Activated T-cell treated with anti-CD3 and anti-CD28 coated beads, Interleukin-2, amount 50 U/mL, for 72 hours (primary cell): ENCODE results near the gene FAM9C. TPM values are rescaled to one million over a fixed set of nuclear protein-coding genes. Genes with fewer than 3 reads are reported as not detected.
A peak's percentile ranks its signal among the peaks of the same experiment; 100 is the strongest.

Experiments used
- ATAC-seq, 2 donors: fragments of 150-1000 bp; cut with Tn5 transposase; replicated peaks in 1 of 2; 2 replicates each; pipeline ENCODE4 v1.10.0; 2021; ENCODE audit warnings: moderate library complexity in 2 of 2, mild to moderate bottlenecking in 1 of 2
- DNase-seq, 2 donors: peaks; one replicate each; pipeline ENCODE4 v3.0.0; 2021 to 2022; ENCODE audit warnings: mixed read lengths in 1 of 2
- H3K27ac Mint-ChIP-seq: one replicate; pipeline ENCODE4 v1.8.0; 2022; ENCODE audit warnings: mild to moderate bottlenecking, moderate library complexity, mixed read lengths
- H3K27me3 Mint-ChIP-seq: one replicate; pipeline ENCODE4 v1.8.0; 2022; ENCODE audit warnings: low read depth, mixed read lengths
- H3K36me3 Mint-ChIP-seq, 2 donors: one replicate each; pipeline ENCODE4 v1.8.0; 2022; ENCODE audit warnings: mixed read lengths in 2 of 2, mild to moderate bottlenecking in 1 of 2; ENCODE audit not compliant: insufficient read depth in 2 of 2
- H3K4me1 Mint-ChIP-seq: one replicate; pipeline ENCODE4 v1.8.0; 2022; ENCODE audit warnings: low read depth, mixed read lengths
- H3K4me3 Mint-ChIP-seq, 2 donors: one replicate each; pipeline ENCODE4 v1.8.0; 2022; ENCODE audit warnings: mild to moderate bottlenecking in 2 of 2, mixed read lengths in 2 of 2, moderate library complexity in 2 of 2
- H3K9me3 Mint-ChIP-seq, 2 donors: one replicate each; pipeline ENCODE4 v1.8.0; 2022; ENCODE audit warnings: mixed read lengths in 2 of 2
- total RNA-seq, 2 donors: library from RNA; stranded (reverse); gene quantifications; one replicate each; pipeline ENCODE4 v1.2.3, GENCODE V29; 2022

The FAM9C gene
- total RNA-seq, 2 donors from 2014 or later: 0.09 TPM; not detected in 1

DNA sequence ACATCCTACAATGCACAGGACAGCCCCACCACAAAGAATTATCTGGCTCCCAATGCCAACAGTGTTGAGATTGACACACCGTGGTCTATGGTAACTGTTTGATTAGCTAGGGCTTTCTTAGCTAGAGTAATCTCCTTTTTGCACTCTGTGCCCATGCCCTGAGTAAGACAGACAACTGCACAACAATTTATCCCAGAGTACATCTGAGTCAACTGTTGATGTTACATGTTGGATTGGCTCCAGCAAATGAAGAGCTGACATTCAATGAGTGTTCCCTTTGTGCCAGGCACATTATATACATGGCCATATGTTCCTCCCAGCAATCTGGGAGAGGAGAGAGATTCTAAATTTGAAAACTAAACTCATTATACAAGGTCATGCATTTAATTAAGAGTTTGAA is 3.9 kb upstream of the FAM9C start:
- ATAC-seq: peak in 1 of 2 donors; percentile 35
- DNase-seq: no peak
- Mint-ChIP-seq H3K9me3 (peaks cover 0 to 6% of the 10 kb centered on the region in 2 donors), H3K27me3 (no peaks in the 10 kb centered on the region), H3K36me3 (peaks cover 3 to 5% of the 10 kb centered on the region in 2 donors), H3K27ac (peak overlapping the region; percentile 70), H3K4me1 (peaks cover 52% of the 10 kb centered on the region), H3K4me3 (peak overlapping the region; percentile 12 to 69)

DNA sequence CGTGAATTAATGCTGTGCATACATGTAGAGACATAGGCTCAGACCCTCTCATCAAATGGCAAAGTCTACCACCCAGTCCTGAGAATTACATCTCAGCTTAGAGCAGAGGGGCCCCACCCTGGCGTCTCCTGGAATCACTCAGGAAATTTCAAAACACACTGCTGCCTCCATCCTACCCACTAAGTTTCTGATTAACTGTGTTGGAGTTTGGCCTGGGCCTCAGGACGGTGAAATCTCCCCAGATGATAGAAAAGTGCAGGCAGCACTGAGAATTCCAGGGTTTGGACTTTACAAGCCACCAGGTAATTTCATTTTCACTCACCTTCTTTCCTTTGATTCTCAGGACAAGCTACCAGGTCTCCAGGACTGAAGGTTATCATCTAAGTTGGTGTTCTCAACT is 3.3 kb upstream of the FAM9C start:
- no peak for DNase-seq
- no peak for ATAC-seq
- Mint-ChIP-seq H3K27me3 (no peaks in the 10 kb centered on the region), H3K27ac (no peak overlapping the region), H3K9me3 (peaks cover 0 to 6% of the 10 kb centered on the region in 2 donors), H3K4me3 (peak overlapping the region; percentile 17 to 69), H3K4me1 (peaks cover 47% of the 10 kb centered on the region), H3K36me3 (peaks cover 3 to 5% of the 10 kb centered on the region in 2 donors)

DNA sequence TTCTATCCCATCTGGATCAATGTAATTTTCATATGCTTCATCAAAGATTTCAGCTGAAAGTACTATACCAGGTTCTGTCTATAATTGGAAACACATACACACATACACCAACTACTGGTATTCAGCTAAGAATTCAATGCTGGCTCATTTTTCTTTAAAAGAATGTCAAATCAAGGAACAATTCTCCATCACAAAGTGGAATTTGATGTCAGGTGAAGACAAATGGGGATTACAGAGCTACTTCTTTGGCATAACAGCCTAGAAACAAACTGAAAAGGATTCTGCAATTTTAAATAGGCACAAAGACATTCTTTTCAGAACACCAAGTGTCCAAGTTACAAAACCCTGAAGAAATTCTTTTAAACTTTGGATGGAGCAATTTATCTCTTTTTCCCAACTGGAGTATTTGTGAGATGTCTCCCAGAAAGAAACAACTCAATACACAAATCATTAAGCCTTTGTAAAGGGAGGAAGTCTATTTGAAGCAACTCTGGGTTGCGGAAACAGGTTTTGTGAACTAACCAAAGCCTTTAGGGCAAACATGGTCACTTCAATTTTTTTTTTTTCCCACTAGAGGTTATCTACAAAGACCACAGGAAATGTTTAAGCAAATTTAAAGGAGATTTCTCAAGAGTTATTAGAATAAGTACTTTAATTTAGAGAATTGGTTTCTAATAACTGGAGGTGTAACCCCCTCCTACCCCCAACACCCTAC is 1.9 kb upstream of the FAM9C start:
- Mint-ChIP-seq H3K27me3 (no peaks in the 10 kb centered on the region), H3K4me3 (no peak overlapping the region), H3K4me1 (peaks cover 43% of the 10 kb centered on the region), H3K36me3 (peaks cover 3 to 4% of the 10 kb centered on the region in 2 donors), H3K9me3 (peaks cover 0 to 6% of the 10 kb centered on the region in 2 donors), H3K27ac (peak overlapping the region; percentile 46)
- DNase-seq (no peak), ATAC-seq (no peak)

GRCh38 chrX:13043938-13044337 is 482 bp downstream of the FAM9C start:
- Mint-ChIP-seq H3K4me1 (peaks cover 35% of the 10 kb centered on the region), H3K27ac (no peak overlapping the region), H3K27me3 (peaks cover 11% of the 10 kb centered on the region), H3K4me3 (no peak overlapping the region), H3K9me3 (peaks cover 0 to 2% of the 10 kb centered on the region in 2 donors), H3K36me3 (peaks cover 0 to 2% of the 10 kb centered on the region in 2 donors)
- no peak for DNase-seq
- ATAC-seq: no peak

DNA sequence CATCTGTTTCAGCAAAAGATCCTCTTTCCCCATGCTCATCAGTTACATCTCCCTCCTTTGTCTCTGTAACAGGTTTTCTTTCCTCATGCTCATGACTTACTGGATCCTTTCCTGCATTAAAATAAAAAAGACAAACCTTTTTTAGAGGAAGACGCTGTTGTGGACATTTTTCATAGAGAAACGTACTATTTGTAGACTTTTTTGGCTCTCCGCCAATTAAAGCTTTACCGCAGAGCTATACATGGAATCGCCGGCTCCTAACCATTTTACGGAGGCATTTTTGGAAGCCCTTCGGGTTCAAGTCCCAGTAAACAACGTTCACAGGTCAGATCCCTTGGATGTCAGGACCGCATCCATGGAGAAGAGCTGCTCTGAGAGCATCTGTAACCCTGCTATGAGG is 1.3 kb downstream of the FAM9C start:
- H3K4me1 Mint-ChIP-seq: peaks cover 31% of the 10 kb centered on the region
- no peak for ATAC-seq
- H3K27ac Mint-ChIP-seq: no peak overlapping the region

DNA sequence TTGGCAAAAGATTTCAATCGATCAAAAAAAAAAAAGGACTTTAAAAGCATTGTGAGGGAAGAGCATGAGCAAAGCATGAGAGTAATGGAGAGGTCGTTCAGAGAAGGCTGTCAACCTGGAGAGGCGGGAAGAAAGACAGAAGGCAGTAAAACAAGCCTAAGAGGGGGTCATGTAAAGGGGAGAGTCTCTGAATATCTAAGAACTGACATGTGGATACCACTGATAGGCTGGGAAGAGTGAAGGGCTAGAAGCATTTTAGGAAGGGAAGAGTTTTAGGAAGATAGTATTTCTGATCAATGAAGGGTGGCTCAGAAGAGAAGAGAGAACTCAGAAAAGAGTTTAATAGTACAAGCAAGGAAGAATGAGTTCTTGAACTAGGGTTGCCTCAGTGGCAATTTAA is 7.5 kb downstream of the FAM9C start:
- DNase-seq (no peak), ATAC-seq (no peak)
- no peak overlapping the region for H3K4me3 Mint-ChIP-seq
- H3K36me3 Mint-ChIP-seq: peaks cover 0 to 3% of the 10 kb centered on the region in 2 donors
- peaks cover 14% of the 10 kb centered on the region for H3K4me1 Mint-ChIP-seq
- peaks cover 2 to 6% of the 10 kb centered on the region in 2 donors for H3K9me3 Mint-ChIP-seq
- peak overlapping the region; percentile 31 for H3K27ac Mint-ChIP-seq
- peaks cover 38% of the 10 kb centered on the region for H3K27me3 Mint-ChIP-seq

More for the DNA sequence above, 1.3 kb downstream of the FAM9C start:
- Mint-ChIP-seq H3K4me3 (no peak overlapping the region), H3K27me3 (peaks cover 18% of the 10 kb centered on the region), H3K36me3 (peaks cover 0 to 2% of the 10 kb centered on the region in 2 donors), H3K9me3 (peaks cover 0 to 2% of the 10 kb centered on the region in 2 donors)
- DNase-seq: no peak

DNA sequence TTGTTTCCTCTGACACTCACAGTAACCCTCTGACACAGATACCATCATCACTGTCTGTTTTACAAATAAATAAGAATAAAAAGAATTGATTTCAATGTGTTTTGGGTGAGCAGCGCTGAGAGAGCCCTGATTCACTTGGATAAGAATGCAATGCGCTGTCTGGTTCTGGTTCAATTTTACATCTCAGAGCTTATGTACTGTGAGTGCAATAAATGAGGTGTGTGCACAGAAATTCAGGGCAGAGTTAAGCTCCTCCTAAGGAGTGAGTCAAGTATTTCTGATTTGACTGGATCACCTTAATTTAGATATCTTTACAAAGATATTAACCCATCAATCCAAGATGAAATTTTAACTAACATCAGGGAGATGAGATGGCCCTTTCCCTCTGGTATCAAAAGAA is 11.2 kb downstream of the FAM9C start:
- Mint-ChIP-seq H3K9me3 (peaks cover 2 to 3% of the 10 kb centered on the region in 2 donors), H3K4me1 (peaks cover 30% of the 10 kb centered on the region), H3K27me3 (peaks cover 41% of the 10 kb centered on the region), H3K27ac (no peak overlapping the region), H3K4me3 (no peak overlapping the region), H3K36me3 (peaks cover 0 to 2% of the 10 kb centered on the region in 2 donors)
- ATAC-seq (no peak), DNase-seq (no peak)

GRCh38 chrX:13029887-13030771 is 14.3 kb downstream of the FAM9C start:
- peaks cover 55% of the 10 kb centered on the region for H3K4me1 Mint-ChIP-seq
- H3K27ac Mint-ChIP-seq: peak overlapping the region; percentile 90
- ATAC-seq (peak in 1 of 2 donors; percentile 31), DNase-seq (no peak)
- H3K4me3 Mint-ChIP-seq: peak overlapping the region; percentile 61 to 77
- no peaks in the 10 kb centered on the region for H3K9me3 Mint-ChIP-seq
- H3K36me3 Mint-ChIP-seq: no peaks in the 10 kb centered on the region
- peaks cover 50% of the 10 kb centered on the region for H3K27me3 Mint-ChIP-seq

DNA sequence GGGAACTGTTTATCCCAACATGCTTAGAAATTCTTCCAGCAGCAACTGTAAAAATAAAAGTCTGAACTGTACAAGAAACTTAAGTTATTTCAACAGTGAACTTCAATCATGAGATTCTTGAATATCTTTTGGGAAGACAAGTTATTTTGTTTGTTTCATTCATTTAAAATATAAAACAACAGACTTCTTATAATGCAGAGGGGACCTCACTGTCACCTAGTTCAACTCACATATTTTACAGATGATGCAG is 14.9 kb downstream of the FAM9C start:
- Mint-ChIP-seq H3K4me3 (peak overlapping the region; percentile 16 to 77), H3K27ac (peak overlapping the region; percentile 90), H3K4me1 (peaks cover 61% of the 10 kb centered on the region), H3K27me3 (peaks cover 55% of the 10 kb centered on the region), H3K9me3 (peaks cover 0 to 2% of the 10 kb centered on the region in 2 donors), H3K36me3 (peaks cover 0 to 3% of the 10 kb centered on the region in 2 donors)
- ATAC-seq (no peak), DNase-seq (no peak)

- peaks cover 0 to 3% of the 10 kb centered on the region in 2 donors for H3K36me3 Mint-ChIP-seq
- ATAC-seq (no peak), DNase-seq (no peak)
- H3K27ac Mint-ChIP-seq: peak overlapping the region; percentile 90
- H3K4me1 Mint-ChIP-seq: peaks cover 65% of the 10 kb centered on the region
- peak overlapping the region; percentile 16 to 77 for H3K4me3 Mint-ChIP-seq
- H3K27me3 Mint-ChIP-seq: peaks cover 55% of the 10 kb centered on the region
- peaks cover 0 to 2% of the 10 kb centered on the region in 2 donors for H3K9me3 Mint-ChIP-seq
Measured at GRCh38 chrX:13028871-13029636, 15.4 kb downstream of the FAM9C start.

DNA sequence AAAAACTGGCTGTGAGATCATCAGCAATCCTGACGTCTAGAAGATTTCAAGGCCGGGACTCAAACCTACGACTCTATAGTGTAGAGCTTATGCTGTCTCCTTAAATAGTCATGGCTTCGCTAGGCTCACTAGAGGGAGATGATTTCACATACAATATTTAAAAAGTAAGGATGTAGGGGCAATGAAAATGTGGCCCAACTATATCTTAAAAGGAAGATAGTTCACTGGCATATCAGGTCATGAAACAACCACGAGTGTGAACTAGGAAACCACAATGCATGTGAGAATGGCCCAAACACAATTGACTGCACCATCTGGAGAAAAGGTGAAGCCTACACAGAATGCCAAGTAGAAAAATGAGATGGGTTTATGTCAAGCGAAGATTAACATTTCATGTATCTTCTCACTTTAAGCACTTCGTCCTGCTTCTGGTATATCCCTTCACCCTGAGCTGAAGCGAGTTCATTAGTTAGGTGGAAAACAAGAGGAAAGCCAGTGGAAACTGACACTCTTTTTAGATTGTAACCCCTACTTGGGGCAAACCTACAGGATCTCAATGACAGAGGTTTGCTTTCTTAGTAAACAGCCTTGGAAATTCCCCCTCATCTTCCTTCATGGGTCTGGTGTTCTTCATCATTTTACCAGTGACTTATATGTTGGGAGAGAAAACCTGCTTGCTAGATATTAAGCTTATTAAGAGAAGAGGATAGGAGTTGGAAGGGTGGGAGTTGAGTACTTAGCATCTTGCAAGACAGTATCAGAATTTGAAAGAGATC is 17.4 kb downstream of the FAM9C start:
- Mint-ChIP-seq H3K27me3 (peaks cover 46% of the 10 kb centered on the region), H3K9me3 (peaks cover 0 to 2% of the 10 kb centered on the region in 2 donors), H3K4me3 (peak overlapping the region in 1 of 2 donors; percentile 63), H3K4me1 (peaks cover 85% of the 10 kb centered on the region), H3K36me3 (peaks cover 0 to 3% of the 10 kb centered on the region in 2 donors), H3K27ac (peak overlapping the region; percentile 97)
- ATAC-seq (peak; percentile 60 to 61), DNase-seq (no peak)

GRCh38 chrX:13024986-13025385 is 19.4 kb downstream of the FAM9C start:
- DNase-seq (no peak), ATAC-seq (no peak)
- peaks cover 75% of the 10 kb centered on the region for H3K4me1 Mint-ChIP-seq
- H3K9me3 Mint-ChIP-seq: peaks cover 0 to 2% of the 10 kb centered on the region in 2 donors
- H3K4me3 Mint-ChIP-seq: peak overlapping the region; percentile 7 to 61
- H3K27ac Mint-ChIP-seq: peak overlapping the region; percentile 97
- H3K36me3 Mint-ChIP-seq: peaks cover 0 to 3% of the 10 kb centered on the region in 2 donors
- peaks cover 42% of the 10 kb centered on the region for H3K27me3 Mint-ChIP-seq
